Measurements from ENCODE around the gene IREB2.
A peak's percentile ranks its signal among the peaks of the same experiment; 100 is the strongest.
"Not testable (repeated sequence)": the region's sequence is repeated elsewhere in the genome, so short reads cannot be mapped to it uniquely, and the experiment has no call there.

The IREB2 gene

GRCh38 chr15:78492872-78493271 lies 54.9 kb downstream of the IREB2 start:
- DNase-seq: no peak

DNA sequence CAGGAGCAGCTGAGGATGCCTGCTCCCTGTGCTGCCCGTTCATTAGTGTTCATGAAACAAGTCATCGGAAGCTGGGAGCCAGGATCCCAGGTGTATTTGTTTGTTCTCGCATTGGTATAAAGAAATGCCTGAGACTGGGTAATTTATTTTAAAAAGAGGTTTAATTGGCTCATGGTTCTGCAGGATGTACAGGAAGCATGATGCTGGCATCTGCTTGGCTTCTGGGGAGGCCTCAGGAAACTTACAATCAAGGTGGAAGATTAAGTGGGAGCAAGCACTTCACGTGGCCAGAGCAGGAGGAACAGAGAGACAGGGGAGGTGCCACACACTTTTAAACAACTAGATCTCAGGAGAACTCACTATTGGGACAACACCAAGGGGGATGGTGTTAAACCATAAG lies 63.8 kb downstream of the IREB2 start:
- no peak for DNase-seq

DNA sequence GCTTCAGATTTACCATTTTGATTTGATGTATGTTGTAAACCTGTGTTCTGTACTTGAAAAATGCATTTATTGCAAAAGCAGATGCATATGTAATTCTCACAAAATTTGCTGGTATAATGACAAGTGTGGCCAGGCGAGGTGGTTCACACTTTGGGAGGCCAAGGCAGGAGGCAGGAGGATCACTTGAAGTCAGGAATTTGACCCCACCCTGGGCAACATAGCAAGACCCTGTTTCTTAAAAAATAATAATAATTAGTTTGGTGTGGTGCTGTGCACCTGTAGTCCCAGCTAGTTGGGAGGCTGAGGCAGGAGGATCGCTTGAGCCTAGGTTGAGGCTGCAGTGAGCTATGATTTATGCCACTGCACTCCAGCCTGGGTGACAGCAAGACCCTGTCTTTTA lies 64.6 kb downstream of the IREB2 start:
- DNase-seq: no peak

GRCh38 chr15:78506971-78507830 lies 69.2 kb downstream of the IREB2 start, which contains the start of gene HYKK:
Gene HYKK, plus strand, starts transcription at chr15:78507577. Its CDS starts 5,512 bp downstream, at chr15:78513089.
- DNase-seq: peak; percentile 89

- no peak for DNase-seq
These were observed 69.8 kb downstream of the IREB2 start for GRCh38 chr15:78507831-78508160.

- DNase-seq: no peak
These were observed 70.3 kb downstream of the IREB2 start for GRCh38 chr15:78508272-78508671.

GRCh38 chr15:78509726-78510312 lies 71.8 kb downstream of the IREB2 start:
- DNase-seq: no peak

GRCh38 chr15:78520035-78520434 lies 82.0 kb downstream of the IREB2 start:
- DNase-seq: not testable (repeated sequence)

DNA sequence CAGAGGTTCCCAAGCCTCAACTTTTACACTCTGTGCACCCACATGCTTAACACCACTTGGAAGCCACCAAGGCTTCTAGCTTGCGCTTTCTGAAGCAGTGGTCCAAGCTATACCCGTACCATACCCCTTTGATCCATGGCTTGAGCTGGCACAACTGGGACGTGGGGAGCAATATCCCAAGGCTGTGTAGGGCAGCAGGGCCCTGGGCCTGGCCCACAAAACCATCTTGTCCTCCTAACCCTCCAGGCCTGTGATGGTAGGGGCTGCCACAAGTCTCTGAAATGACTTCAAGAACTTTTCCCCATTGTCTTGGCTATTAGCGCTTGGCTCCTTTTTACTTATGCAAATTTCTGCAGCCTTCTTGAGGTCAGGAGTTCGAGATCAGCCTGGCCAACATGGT lies 86.2 kb downstream of the IREB2 start:
- no peak for DNase-seq

- no peak for DNase-seq
These were observed 89.3 kb downstream of the IREB2 start for GRCh38 chr15:78527325-78527724.

DNA sequence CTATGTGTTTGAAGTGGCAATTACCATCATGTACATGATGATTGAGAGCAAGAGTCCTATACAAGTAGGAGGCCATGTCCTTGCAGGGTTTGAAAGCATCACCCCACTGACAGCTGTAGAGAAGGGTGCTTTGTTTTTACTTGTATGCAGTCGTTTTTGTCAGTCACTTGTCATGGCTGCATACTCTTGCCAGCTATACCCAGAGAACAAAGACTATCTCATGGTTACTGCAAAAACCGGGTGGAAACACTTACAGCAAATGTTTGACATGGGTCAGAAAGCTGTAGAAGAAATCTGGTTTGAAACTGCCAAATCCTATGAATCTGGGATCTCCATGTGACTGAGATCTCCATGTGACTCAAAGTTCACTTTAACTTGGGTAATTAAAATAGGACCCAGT lies 95.3 kb downstream of the IREB2 start:
- DNase-seq: no peak

DNA sequence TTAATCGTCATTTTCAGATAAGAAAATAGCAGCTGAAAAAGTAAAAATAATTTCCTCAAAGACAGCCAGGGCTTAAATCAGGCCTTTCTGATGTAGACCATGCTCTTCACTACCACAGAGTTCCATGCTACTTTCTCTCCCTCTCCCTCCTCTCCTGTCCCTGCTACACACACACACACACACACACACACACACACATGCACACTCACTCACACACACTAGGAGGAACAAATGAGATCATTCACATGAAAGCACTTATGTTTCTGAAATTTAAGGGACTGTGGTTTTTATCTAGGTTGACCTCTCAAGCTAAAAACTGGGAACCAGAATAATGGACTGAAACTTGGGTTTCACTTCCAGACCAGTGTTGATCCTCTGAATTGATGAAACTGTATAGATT lies 98.1 kb downstream of the IREB2 start:
- no peak for DNase-seq

DNA sequence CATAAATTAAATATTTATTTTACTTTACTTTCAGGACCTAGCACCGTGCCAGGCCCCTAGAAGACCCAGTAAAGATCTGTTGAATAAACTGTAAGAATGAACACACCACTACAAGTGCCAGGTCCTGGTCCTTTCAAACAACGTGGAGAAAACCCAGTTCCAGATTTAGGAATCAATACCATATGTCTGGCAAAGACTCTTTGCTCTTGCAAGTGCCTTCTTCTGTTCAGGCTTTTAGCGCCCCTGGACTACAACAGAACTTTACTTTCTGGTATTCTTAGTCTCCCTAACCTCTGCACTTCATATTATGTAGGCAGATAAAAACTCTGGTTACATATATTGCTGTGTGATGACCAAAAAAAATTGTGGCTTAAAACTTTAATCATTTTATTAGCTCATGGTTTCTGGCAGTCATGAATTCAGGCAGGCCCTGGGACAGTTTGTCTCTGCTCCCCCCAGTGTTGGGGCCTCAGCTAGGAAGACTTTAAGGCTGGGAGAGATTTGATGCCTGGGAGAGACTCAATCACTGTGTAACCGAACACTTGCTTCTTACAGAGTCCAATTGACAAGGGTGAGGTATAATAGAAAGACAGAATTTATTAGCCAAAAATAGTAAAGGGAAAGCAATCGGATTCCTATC lies 99.4 kb downstream of the IREB2 start:
- no peak for DNase-seq

DNA sequence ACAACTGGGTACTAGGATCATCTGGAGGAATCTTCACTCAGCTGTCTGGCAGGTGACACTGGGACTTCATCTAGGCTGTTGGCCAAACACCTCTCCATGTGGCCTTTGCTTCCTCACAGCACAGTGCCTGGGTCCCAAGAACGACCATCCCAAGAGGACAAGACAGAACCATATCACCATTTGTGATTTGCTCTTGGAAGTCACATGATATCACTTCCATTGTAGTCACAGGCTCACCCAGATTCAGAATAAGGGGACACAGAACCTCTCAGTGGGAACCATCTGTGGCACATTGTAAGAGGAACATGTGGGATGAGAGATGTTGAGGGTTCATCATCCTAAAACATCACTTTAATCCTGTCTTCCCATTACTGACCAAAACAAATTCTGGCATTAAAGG lies 100.3 kb downstream of the IREB2 start:
- DNase-seq: no peak

DNA sequence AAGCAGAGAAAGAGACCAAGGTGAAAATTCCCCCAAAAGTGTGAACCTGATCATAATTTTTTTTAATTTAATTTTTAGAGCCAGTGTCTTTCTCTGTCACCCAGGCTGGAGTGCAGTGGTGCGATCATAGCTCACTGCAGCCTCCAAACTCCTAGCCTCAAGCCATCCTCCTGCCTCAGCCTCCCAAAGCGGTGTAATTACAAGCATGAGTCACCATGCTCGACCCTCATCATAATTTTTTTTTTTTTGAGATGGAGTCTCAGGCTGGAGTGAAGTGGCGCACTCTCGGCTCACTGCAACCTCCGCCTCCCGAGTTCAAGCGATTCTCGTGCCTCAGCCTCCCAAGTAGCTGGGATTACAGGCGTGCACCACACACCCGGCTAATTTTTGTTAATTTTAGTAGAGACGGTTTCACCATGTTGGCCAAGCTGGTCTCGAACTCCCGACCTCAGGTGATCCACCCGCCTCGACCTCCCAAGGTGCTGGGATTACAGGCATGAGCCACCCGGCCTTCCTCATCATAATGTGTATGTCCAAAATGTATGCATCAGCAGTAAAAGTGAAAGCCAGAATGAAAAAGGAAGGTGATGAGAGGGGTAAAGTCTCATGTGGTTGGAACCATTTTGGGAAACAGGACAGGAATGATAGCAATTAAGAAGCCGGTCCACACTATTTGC lies 101.6 kb downstream of the IREB2 start:
- not testable (repeated sequence) for DNase-seq

DNA sequence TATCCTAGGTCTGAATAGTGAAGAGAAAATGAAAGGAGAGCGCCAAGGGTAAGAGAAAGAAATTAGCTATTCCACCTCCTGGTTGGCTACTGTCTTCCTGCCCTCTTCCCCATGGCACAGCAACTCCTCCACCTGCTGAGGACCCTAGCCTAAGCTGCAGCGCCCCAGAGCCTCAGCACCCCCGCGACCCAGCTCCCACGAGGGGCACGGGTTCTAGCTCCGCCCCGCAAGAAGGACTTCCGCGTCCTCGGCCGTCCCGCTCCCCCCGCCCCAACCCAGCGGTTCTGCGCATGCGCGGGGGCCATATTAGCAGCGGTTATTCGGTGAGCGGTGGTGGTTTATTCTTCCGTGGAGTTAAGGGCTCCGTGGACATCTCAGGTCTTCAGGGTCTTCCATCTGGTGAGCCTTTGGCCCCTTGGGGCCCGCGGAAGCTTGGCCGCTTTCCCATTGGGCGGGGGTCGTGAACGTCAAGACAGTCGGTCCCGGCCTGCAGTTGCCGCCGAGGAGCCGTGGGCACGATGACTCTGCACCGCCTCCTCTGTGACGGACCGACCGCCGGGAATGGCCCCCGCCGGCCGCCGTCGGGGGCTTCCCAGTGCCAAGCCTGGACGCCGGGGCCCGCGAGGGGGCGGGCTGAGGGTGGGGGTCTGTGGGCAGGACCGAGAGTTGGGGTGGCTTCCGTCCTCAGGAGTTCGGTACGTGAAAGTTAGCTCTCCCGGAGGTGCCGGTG lies 102.3 kb downstream of the IREB2 start, which contains the start of gene PSMA4:
PSMA4 (plus strand) TSS at position 304 of the 730 bp plus-strand sequence. CDS start 1,484 bp downstream, outside the sequence.
- peak; percentile 78 for DNase-seq

- no peak for DNase-seq
These were observed 103.1 kb downstream of the IREB2 start for GRCh38 chr15:78540871-78541743.

GRCh38 chr15:78541744-78542034 lies 103.7 kb downstream of the IREB2 start:
- DNase-seq: no peak

DNA sequence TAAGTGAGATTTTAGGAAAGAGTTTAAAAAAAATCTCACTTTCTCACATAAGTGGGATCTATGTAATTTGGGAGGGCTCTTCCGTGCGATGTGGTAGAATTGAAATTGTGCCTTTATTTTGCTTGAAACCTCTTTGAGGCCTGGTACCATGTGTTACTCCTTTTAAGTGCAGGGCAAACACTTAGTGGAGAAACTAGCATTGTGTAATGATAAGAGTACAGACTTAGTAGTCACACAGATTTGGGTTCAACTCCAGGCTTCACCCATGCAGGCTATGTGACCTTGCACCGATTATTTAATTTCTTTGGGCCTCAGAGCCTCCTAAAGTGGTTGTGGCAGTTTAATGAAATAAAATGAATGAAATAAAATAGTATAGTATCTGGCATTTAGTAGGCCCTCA lies 104.6 kb downstream of the IREB2 start:
- DNase-seq: no peak

DNA sequence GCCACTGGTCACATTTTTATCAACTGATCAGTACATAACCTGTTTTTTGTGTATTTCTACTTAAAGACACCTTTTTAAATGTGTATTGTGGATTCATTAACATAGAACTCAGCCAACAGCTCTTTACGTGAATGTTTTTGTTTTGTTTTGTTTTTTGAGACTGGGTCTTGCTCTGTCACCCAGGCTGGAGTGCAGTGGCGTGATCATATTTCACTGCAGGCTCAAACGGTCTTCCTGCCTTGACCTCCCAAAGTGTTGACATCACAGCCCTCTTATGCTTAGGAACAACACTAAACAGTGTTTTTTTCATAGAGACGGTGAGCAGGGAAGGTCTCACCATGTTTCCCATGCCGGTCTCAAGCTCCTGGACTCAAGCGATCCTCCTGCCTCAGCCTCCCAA lies 112.2 kb downstream of the IREB2 start:
- DNase-seq: no peak

DNA sequence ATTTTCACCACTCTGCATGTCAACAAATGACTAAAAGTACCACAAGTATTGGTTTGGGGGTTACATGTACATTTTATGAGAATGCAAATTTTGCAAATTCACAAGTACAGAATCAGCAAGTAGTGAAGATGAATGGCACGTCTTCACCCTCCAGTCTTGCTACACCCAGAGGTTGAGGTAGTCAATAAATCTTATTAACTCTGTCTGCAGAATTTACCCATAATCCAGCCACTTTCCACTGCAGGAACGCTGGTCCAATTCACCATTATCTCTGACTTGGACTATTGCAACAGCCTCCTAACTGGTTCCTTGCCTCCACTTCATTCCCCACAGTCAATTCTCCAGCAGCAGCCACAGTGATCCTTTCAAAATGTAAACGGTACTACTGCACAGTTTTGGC lies 112.8 kb downstream of the IREB2 start:
- no peak for DNase-seq

Data from T1000 (cell line).